GM18858 (cell line): Measurements from ENCODE around the gene ERO1B.

Experiments used
- ATAC-seq: cut with Tn5 transposase; IDR thresholded peaks from one replicate; pipeline ENCODE4 v1.9.1; 2021; ENCODE audit not compliant: unreplicated experiment

The ERO1B gene

GRCh38 chr1:236301080-236301957, 19.6 kb upstream of the ERO1B start:
- ATAC-seq, result no peak

- no peak for ATAC-seq
Measured at GRCh38 chr1:236297161-236297560, 15.4 kb upstream of the ERO1B start.

GRCh38 chr1:236292425-236292824, 10.7 kb upstream of the ERO1B start:
- no peak for ATAC-seq

GRCh38 chr1:236289492-236290131, 7.9 kb upstream of the ERO1B start:
- ATAC-seq, result no peak

- ATAC-seq, result no peak
Measured at GRCh38 chr1:236288620-236288976, 6.8 kb upstream of the ERO1B start.

- no peak for ATAC-seq
Measured at GRCh38 chr1:236287757-236288619, 6.2 kb upstream of the ERO1B start.

- no peak for ATAC-seq
Measured at GRCh38 chr1:236287356-236287755, 5.6 kb upstream of the ERO1B start.

GRCh38 chr1:236284291-236284721, 2.5 kb upstream of the ERO1B start:
- peak; percentile 61 for ATAC-seq

- no peak for ATAC-seq
Measured at GRCh38 chr1:236282719-236283118, 961 bp upstream of the ERO1B start.

GRCh38 chr1:236282425-236282716, 613 bp upstream of the ERO1B start:
- ATAC-seq, result no peak

GRCh38 chr1:236281198-236281653, 532 bp downstream of the ERO1B start:
- ATAC-seq, result no peak

- ATAC-seq, result no peak
Measured at GRCh38 chr1:236280438-236281197, 1.1 kb downstream of the ERO1B start.

GRCh38 chr1:236275586-236275985, 6.2 kb downstream of the ERO1B start:
- ATAC-seq, result no peak

- no peak for ATAC-seq
Measured at GRCh38 chr1:236275061-236275460, 6.7 kb downstream of the ERO1B start.

- no peak for ATAC-seq
Measured at GRCh38 chr1:236273358-236273757, 8.4 kb downstream of the ERO1B start.

- no peak for ATAC-seq
Measured at GRCh38 chr1:236269439-236269838, 12.3 kb downstream of the ERO1B start.

- no peak for ATAC-seq
Measured at GRCh38 chr1:236261898-236262297, 19.9 kb downstream of the ERO1B start.

GRCh38 chr1:236261033-236261432, 20.7 kb downstream of the ERO1B start:
- ATAC-seq, result no peak

- no peak for ATAC-seq
Measured at GRCh38 chr1:236259043-236259442, 22.7 kb downstream of the ERO1B start.

- ATAC-seq, result no peak
Measured at GRCh38 chr1:236258114-236258622, 23.6 kb downstream of the ERO1B start.

GRCh38 chr1:236257216-236257615, 24.5 kb downstream of the ERO1B start:
- ATAC-seq, result no peak
